Astrocyte of the spinal cord (primary cell): ENCODE measurements around the gene SERPING1.

Experiments
- DNase-seq: peaks from one replicate; pipeline ENCODE4 v3.0.0; 2011; ENCODE audit warnings: low read depth, low spot score
- H3K4me3 ChIP-seq: 2 replicates; pipeline ENCODE4 v1.5.1; 2011; ENCODE audit warnings: low read depth, mild to moderate bottlenecking, low read length, moderate library complexity
- in situ Hi-C: cut with HindIII; loops from 2 replicates; pipeline ENCODE4 v1.10.0; 2017; ENCODE audit warnings: low sequenced_read_pairs
- TF ChIP-seq, protein P1 (sequence below): IDR thresholded peaks from 2 replicates; pipeline ENCODE4 v1.5.1; 2012; ENCODE audit warnings: low read depth, mild to moderate bottlenecking, low read length, inconsistent platforms

Gene SERPING1

GRCh38 chr11:57560146-57560545 is 37.3 kb upstream of the SERPING1 start:
- no peak overlapping the region for H3K4me3 ChIP-seq
- in situ Hi-C loops, result no loop called here
- DNase-seq, result no peak
- TF ChIP-seq, protein P1, sequence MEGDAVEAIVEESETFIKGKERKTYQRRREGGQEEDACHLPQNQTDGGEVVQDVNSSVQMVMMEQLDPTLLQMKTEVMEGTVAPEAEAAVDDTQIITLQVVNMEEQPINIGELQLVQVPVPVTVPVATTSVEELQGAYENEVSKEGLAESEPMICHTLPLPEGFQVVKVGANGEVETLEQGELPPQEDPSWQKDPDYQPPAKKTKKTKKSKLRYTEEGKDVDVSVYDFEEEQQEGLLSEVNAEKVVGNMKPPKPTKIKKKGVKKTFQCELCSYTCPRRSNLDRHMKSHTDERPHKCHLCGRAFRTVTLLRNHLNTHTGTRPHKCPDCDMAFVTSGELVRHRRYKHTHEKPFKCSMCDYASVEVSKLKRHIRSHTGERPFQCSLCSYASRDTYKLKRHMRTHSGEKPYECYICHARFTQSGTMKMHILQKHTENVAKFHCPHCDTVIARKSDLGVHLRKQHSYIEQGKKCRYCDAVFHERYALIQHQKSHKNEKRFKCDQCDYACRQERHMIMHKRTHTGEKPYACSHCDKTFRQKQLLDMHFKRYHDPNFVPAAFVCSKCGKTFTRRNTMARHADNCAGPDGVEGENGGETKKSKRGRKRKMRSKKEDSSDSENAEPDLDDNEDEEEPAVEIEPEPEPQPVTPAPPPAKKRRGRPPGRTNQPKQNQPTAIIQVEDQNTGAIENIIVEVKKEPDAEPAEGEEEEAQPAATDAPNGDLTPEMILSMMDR, result no peak

GRCh38 chr11:57562596-57562995 is 34.9 kb upstream of the SERPING1 start:
- no peak for DNase-seq
- in situ Hi-C loops, result no loop called here
- no peak overlapping the region for H3K4me3 ChIP-seq
- TF ChIP-seq, protein P1, result no peak

DNA sequence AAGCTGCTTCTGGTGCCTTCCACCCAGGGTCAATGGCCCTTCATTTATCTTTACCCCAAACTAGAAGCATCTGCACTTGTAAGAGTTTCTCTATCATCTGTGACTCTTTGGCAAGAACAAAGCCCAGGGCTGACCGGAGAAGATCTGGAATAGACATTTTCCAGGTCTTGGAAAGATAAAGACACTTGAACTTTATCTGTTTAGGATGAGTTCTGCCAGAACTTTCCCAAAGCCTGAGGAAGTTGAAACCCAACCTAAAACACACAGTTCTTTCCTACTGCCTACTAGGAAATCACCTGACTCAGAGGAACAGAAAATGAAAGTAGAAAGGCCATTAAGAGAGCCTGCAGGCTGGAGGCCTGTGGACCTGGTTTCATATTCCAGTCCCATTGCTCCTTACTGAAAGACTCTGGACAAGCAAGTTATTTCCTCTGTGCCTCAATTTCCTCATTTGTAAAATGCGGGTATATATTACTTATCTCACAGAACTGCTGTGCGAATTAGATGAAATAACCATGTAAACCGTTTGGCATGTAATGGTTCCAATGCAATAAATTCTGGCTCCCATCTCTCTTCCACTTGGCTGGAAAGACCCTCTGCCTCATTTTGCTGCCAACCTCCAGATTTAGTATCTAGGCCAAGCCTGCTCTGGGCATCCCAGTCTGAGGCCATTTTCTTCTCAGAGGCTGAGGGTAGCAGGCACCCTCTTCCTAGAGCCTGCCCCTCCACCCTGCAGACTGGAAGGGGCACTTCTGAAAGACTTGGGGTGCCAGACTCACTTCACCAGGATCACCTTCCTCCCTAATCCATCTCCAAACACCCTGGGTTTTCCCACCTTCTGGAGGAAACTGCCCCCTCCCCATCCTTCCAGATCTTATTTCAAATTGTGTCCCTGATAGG is 31.2 kb upstream of the SERPING1 start:
- in situ Hi-C loops, result no loop called here

DNA sequence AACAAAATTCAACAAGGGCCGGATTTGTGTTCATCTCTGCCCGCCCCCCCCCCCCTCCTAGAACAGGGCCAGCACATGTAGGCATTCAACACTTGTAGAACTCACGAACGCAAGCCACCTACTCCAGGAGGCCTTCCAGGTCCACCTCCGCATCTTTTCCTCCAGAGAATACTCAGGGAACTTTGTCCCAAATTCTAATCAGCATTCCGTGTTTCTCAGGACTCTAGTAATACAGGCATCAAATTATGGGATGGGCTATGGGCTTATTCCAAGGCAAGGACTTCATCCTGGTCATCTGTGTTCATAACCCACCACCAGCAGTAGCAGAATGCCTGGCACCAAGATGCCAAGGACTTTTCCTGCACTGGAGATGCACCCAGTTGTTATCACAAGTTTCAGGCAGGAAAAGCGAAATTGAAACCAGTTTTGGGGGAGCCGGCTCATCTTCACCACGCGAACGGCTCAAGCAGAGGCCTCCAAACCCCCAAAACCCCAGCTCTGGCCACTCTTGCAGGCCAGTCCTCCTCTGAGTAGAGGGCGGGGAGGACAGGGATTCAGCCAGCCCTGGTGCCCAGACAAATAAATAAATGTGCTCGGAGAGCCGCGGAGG is 30.5 kb upstream of the SERPING1 start:
- TF ChIP-seq, protein P1, result no peak
- in situ Hi-C loops, result no loop called here
- peak overlapping the region; percentile 78 for H3K4me3 ChIP-seq
- DNase-seq, result peak; percentile 13

More for the DNA sequence above, 31.2 kb upstream of the SERPING1 start:
- peak; percentile 64 for DNase-seq
- TF ChIP-seq, protein P1, result no peak
- peak overlapping the region; percentile 78 for H3K4me3 ChIP-seq

- in situ Hi-C loops, result no loop called here
- TF ChIP-seq, protein P1, result peak; percentile 29
- DNase-seq, result peak; percentile 39
- peak within 1 kb of the TSS; percentile 78 for H3K4me3 ChIP-seq
Measured at GRCh38 chr11:57567515-57568329, 29.8 kb upstream of the SERPING1 start, which contains the start of gene UBE2L6. TSS of gene UBE2L6 (minus strand) at chr11:57567672. CDS start at chr11:57567611, 61 bp downstream.

DNA sequence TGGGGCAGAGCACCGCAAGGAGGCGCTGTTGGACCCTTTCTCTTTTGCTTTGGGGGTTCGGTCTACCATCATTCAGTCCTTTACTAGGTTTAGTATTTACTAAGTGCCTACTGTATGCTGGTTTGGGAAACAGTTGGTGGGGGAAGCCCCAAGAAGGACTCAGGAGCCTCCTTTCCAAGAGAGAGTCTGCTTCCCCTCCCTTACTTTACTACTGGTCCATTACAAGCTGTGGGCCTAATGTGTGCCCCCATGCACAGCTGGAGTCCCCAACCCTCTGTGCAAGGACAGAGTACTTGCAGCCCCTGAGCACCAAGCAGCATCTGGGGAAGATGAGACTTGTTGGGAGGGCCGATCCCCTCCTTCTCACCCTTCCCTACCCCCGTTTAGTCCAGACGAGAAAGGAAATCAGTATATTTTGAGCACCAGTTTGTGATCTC is 29.1 kb upstream of the SERPING1 start:
- TF ChIP-seq, protein P1, result peak; percentile 95
- DNase-seq, result peak; percentile 68
- in situ Hi-C loops, result no loop called here

More for the DNA sequence above, 29.1 kb upstream of the SERPING1 start:
- peak overlapping the region; percentile 78 for H3K4me3 ChIP-seq
